SK-N-SH treated with all-trans-retinoic acid at 6 μM for 48 hours (cell line): ENCODE data around the gene TBX18.

Experiments used
- ATAC-seq: fragments of 200-7000 bp; cut with Tn5 transposase; 3 replicates; pipeline ENCODE4 v1.9.1; 2020; ENCODE audit warnings: mild to moderate bottlenecking, moderate library complexity
- ARNTL ChIP-seq: fragments of 450-650 bp; formaldehyde crosslinking; IDR thresholded peaks from 2 replicates; pipeline ENCODE4 v1.5.0; 2020; ENCODE audit warnings: low read depth, mild to moderate bottlenecking, moderate library complexity, borderline replicate concordance
- BACH2 ChIP-seq: fragments of 250-450 bp; sonication (Bioruptor Pico); IDR thresholded peaks from 2 replicates; pipeline ENCODE4 v1.9.0; 2021; ENCODE audit warnings: mild to moderate bottlenecking, borderline replicate concordance
- CREB5 ChIP-seq: fragments of 250-450 bp; sonication (Bioruptor Pico); IDR thresholded peaks from 2 replicates; pipeline ENCODE4 v1.5.1; 2020; ENCODE audit warnings: low read depth, mild to moderate bottlenecking, moderate library complexity
- CSDC2 ChIP-seq: fragments of 250-450 bp; sonication (Bioruptor Pico); IDR thresholded peaks from 2 replicates; pipeline ENCODE4 v1.5.0; 2020; ENCODE audit warnings: mild to moderate bottlenecking, moderate library complexity
- CSRNP3 ChIP-seq: fragments of 250-450 bp; sonication (Bioruptor Pico); IDR thresholded peaks from 2 replicates; pipeline ENCODE4 v1.5.1; 2021; ENCODE audit warnings: mild to moderate bottlenecking, moderate library complexity
- GLIS3 ChIP-seq: fragments of 250-450 bp; sonication (Bioruptor Pico); IDR thresholded peaks from 2 replicates; pipeline ENCODE4 v1.5.0; 2020; ENCODE audit warnings: mild to moderate bottlenecking, moderate library complexity
- ISL1 ChIP-seq: fragments of 250-450 bp; sonication (Bioruptor Pico); IDR thresholded peaks from 2 replicates; pipeline ENCODE4 v2.1.2; 2022; ENCODE audit warnings: mild to moderate bottlenecking, moderate library complexity
- PATZ1 ChIP-seq: fragments of 250-450 bp; sonication (Bioruptor Pico); IDR thresholded peaks from 2 replicates; pipeline ENCODE4 v1.8.0; 2020; ENCODE audit warnings: mild to moderate bottlenecking, moderate library complexity, borderline replicate concordance
- RARB ChIP-seq: fragments of 250-450 bp; sonication (Bioruptor Pico); IDR thresholded peaks from 2 replicates; pipeline ENCODE4 v1.8.0; 2021; ENCODE audit warnings: mild to moderate bottlenecking, moderate library complexity
- SNAI2 ChIP-seq: fragments of 250-450 bp; sonication (Bioruptor Pico); IDR thresholded peaks from 2 replicates; pipeline ENCODE4 v1.5.0; 2020; ENCODE audit warnings: mild to moderate bottlenecking, moderate library complexity
- TCF4 ChIP-seq: fragments of 250-450 bp; sonication (Bioruptor Pico); IDR thresholded peaks from 2 replicates; pipeline ENCODE4 v1.8.0; 2021; ENCODE audit warnings: mild to moderate bottlenecking, moderate library complexity, borderline replicate concordance
- TOX ChIP-seq: fragments of 250-450 bp; sonication (Bioruptor Pico); IDR thresholded peaks from 2 replicates; pipeline ENCODE4 v1.8.0; 2021; ENCODE audit warnings: mild to moderate bottlenecking, moderate library complexity, borderline replicate concordance
- ZC3H10 ChIP-seq: fragments of 250-450 bp; sonication (Bioruptor Pico); IDR thresholded peaks from 2 replicates; pipeline ENCODE4 v1.5.1; 2021; ENCODE audit warnings: mild to moderate bottlenecking, moderate library complexity
- ZFP3 ChIP-seq: fragments of 250-450 bp; sonication (Bioruptor Pico); IDR thresholded peaks from 2 replicates; pipeline ENCODE4 v1.5.0; 2020; ENCODE audit warnings: mild to moderate bottlenecking, moderate library complexity
- ZFP30 ChIP-seq: fragments of 450-650 bp; formaldehyde crosslinking; IDR thresholded peaks from 2 replicates; pipeline ENCODE4 v1.5.0; 2022; ENCODE audit warnings: mild to moderate bottlenecking, moderate library complexity
- ZNF565 ChIP-seq: fragments of 450-650 bp; formaldehyde crosslinking; conservative IDR thresholded peaks from 2 replicates; pipeline ENCODE4 v1.5.0; 2020; ENCODE audit warnings: low read depth, mild to moderate bottlenecking, moderate library complexity
- ZNF70 ChIP-seq: fragments of 450-650 bp; formaldehyde crosslinking; IDR thresholded peaks from 2 replicates; pipeline ENCODE4 v1.5.0; 2020; ENCODE audit warnings: mild to moderate bottlenecking, moderate library complexity
- ZNF8 ChIP-seq: fragments of 450-650 bp; formaldehyde crosslinking; IDR thresholded peaks from 2 replicates; pipeline ENCODE4 v1.5.0; 2020; ENCODE audit warnings: mild to moderate bottlenecking, moderate library complexity
- TF ChIP-seq, protein P1 (sequence below): fragments of 250-450 bp; sonication (Bioruptor Pico); IDR thresholded peaks from 2 replicates; pipeline ENCODE4 v1.8.0; 2021; ENCODE audit warnings: low read depth, mild to moderate bottlenecking, moderate library complexity, borderline replicate concordance
- TF ChIP-seq, protein P2 (sequence below): fragments of 250-450 bp; sonication (Bioruptor Pico); IDR thresholded peaks from 2 replicates; pipeline ENCODE4 v1.5.0; 2020; ENCODE audit warnings: mild to moderate bottlenecking, moderate library complexity

Gene TBX18

DNA sequence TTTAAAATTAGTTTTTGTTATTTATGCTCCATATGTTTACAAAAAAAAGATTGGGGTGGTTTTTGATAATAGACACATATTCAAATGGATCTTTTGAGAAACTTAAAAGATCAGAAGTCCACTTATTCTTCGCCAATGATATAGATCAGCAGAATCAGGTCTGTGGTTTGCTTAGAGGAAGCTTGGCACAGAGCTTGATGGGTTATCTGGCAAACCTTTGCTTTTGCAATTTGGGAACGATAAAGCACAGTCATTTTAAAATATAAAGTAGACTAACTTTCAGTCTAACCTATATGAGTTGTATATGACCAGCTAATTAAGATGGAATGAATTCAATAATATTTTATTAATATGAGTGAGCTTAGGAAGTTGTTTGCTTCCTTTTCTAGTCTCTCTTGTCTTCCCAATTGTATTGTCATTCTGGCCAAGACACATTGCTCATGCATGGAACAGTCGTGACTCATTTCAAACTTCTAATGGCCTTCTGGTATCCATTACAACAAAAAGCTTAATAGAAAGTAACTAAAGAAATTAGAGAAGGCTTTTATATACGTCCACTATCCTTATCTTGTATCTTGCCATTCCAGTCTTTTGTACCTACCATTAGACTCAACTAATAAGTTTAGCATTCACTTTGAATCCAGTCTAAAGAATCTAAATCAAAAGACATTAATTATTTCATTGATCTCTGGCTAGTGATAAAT, 118.7 kb downstream of the TBX18 start:
- TF ChIP-seq PATZ1 (CRISPR knock-in tag): 0 out of 2 replicates have a peak, but pooled peaks have one; percentile 78
- TF ChIP-seq ISL1 (CRISPR knock-in tag): peak; percentile 99
- TF ChIP-seq GLIS3 (CRISPR knock-in tag): no peak
- TF ChIP-seq ZC3H10 (CRISPR knock-in tag): peak; percentile 77; the same call in 1 of the 2 replicates
- peak; percentile 92 for TF ChIP-seq TOX (CRISPR knock-in tag)
- TF ChIP-seq CSRNP3 (CRISPR knock-in tag): peak; percentile 54; the same call in 1 of the 2 replicates
- peak; percentile 85 for ATAC-seq

DNA sequence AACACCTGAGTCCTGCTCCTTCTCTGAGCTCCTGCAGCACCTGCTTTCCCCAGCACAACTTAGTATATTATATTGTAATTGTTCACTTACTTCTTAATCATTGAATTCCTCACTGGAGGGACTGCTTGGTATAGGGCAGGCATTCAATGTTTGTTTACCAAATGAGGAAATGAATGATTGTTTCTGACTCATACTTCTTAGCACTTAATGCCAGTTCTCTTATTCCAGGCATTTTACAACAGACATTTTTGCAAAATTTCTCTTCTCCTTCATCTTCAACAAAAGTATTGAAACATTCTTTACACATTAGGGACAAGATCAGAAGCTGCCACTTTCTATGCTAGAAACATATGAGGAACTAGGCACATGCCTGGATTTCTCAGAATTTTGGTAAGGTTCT, 119.4 kb downstream of the TBX18 start:
- TF ChIP-seq RARB (CRISPR knock-in tag): no peak
- peak; percentile 12; the same call in 1 of the 2 replicates for TF ChIP-seq ISL1 (CRISPR knock-in tag)
- ATAC-seq: peak; percentile 74

- ATAC-seq: no peak
- no peak for TF ChIP-seq ISL1 (CRISPR knock-in tag)
- TF ChIP-seq, protein P1, sequence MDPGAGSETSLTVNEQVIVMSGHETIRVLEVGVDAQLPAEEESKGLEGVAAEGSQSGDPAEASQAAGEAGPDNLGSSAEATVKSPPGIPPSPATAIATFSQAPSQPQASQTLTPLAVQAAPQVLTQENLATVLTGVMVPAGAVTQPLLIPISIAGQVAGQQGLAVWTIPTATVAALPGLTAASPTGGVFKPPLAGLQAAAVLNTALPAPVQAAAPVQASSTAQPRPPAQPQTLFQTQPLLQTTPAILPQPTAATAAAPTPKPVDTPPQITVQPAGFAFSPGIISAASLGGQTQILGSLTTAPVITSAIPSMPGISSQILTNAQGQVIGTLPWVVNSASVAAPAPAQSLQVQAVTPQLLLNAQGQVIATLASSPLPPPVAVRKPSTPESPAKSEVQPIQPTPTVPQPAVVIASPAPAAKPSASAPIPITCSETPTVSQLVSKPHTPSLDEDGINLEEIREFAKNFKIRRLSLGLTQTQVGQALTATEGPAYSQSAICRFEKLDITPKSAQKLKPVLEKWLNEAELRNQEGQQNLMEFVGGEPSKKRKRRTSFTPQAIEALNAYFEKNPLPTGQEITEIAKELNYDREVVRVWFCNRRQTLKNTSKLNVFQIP (CRISPR knock-in tag): no peak
- no peak for TF ChIP-seq ZNF8 (CRISPR knock-in tag)
- TF ChIP-seq CSDC2 (CRISPR knock-in tag): no peak
- TF ChIP-seq ZFP3: no peak
- TF ChIP-seq RARB (CRISPR knock-in tag): no peak
- no peak for TF ChIP-seq ZC3H10 (CRISPR knock-in tag)
- TF ChIP-seq BACH2: no peak
- TF ChIP-seq ZNF565: no peak
- no peak for TF ChIP-seq CREB5 (CRISPR knock-in tag)
- TF ChIP-seq GLIS3 (CRISPR knock-in tag): no peak
- TF ChIP-seq ZNF70 (CRISPR knock-in tag): no peak
- TF ChIP-seq, protein P2, sequence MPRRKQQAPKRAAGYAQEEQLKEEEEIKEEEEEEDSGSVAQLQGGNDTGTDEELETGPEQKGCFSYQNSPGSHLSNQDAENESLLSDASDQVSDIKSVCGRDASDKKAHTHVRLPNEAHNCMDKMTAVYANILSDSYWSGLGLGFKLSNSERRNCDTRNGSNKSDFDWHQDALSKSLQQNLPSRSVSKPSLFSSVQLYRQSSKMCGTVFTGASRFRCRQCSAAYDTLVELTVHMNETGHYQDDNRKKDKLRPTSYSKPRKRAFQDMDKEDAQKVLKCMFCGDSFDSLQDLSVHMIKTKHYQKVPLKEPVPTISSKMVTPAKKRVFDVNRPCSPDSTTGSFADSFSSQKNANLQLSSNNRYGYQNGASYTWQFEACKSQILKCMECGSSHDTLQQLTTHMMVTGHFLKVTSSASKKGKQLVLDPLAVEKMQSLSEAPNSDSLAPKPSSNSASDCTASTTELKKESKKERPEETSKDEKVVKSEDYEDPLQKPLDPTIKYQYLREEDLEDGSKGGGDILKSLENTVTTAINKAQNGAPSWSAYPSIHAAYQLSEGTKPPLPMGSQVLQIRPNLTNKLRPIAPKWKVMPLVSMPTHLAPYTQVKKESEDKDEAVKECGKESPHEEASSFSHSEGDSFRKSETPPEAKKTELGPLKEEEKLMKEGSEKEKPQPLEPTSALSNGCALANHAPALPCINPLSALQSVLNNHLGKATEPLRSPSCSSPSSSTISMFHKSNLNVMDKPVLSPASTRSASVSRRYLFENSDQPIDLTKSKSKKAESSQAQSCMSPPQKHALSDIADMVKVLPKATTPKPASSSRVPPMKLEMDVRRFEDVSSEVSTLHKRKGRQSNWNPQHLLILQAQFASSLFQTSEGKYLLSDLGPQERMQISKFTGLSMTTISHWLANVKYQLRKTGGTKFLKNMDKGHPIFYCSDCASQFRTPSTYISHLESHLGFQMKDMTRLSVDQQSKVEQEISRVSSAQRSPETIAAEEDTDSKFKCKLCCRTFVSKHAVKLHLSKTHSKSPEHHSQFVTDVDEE: no peak
- no peak for TF ChIP-seq ZFP30 (CRISPR knock-in tag)
- TF ChIP-seq TOX (CRISPR knock-in tag): no peak
- TF ChIP-seq CSRNP3 (CRISPR knock-in tag): no peak
- TF ChIP-seq SNAI2: no peak
- TF ChIP-seq ARNTL (CRISPR knock-in tag): no peak
- TF ChIP-seq TCF4: no peak
- TF ChIP-seq, all 23 proteins: peak for 0
Measured at GRCh38 chr6:84643778-84644177, 120.6 kb downstream of the TBX18 start.
